ENCODE data around the gene KBTBD4. TPM values are rescaled to one million over a fixed set of nuclear protein-coding genes. Genes with fewer than 3 reads are reported as not detected.

The KBTBD4 gene
- total RNA-seq, 1 experiment from 2014 or later: 13.2 TPM

- Histone ChIP-seq H2AFZ (ENCODE audit: low read depth, low read length, poor library complexity, severe bottlenecking) (no peak overlapping the region), H3K4me2 (ENCODE audit: low read length) (no peak overlapping the region), H3K9ac (ENCODE audit: low read length) (no peak overlapping the region), H3K27ac (ENCODE audit: low read depth, low read length) (no peak overlapping the region), H3K9me3 (ENCODE audit: control insufficient read depth in 1 of 2, insufficient read depth in 1 of 2, low read depth in 1 of 2, low read length in 2 of 2) (no peaks in the 10 kb centered on the region), H3K36me3 (ENCODE audit: control insufficient read depth in 1 of 2, insufficient read depth in 2 of 2, low read length in 2 of 2) (no peaks in the 10 kb centered on the region), H3K4me3 (replicated peaks in 1 of 2; ENCODE audit: low read depth in 1 of 2, low read length in 2 of 2) (no peak overlapping the region), H4K20me1 (ENCODE audit: insufficient read depth) (no peaks in the 10 kb centered on the region), H3K79me2 (ENCODE audit: insufficient read depth, low read length) (no peaks in the 10 kb centered on the region), H3K27me3 (ENCODE audit: insufficient read depth, low read length) (peaks cover 6% of the 10 kb centered on the region; the same call in 1 of the 2 replicates), H3K4me1 (ENCODE audit: control insufficient read depth in 1 of 2, insufficient read depth in 2 of 2, low read length in 2 of 2) (no peaks in the 10 kb centered on the region), H3K9me2 (ENCODE audit: insufficient read depth) (no peaks in the 10 kb centered on the region)
- BruUV-seq (replicated peaks): no TSS peak
- ChIA-PET CTCF (no interaction called here), POLR2A (interaction anchor here (0.6 kb wide), 1 partner anchor 339 kb away, joined by 3 read pairs; no protein-coding TSS in a partner anchor), RAD21 (ENCODE audit: low non-redundant PET in 1 of 2, low total read pairs in 2 of 2, uncharacterized antibody in 2 of 2, unreplicated experiment in 2 of 2) (no interaction called here)
- ATAC-seq (no peak), DNase-seq (ENCODE audit: low read depth, low spot score) (no peak)
- TF ChIP-seq, protein P1, sequence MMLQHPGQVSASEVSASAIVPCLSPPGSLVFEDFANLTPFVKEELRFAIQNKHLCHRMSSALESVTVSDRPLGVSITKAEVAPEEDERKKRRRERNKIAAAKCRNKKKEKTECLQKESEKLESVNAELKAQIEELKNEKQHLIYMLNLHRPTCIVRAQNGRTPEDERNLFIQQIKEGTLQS (IDR thresholded peaks at IDR 0.05): no peak
- TF ChIP-seq MAX (IDR thresholded peaks at IDR 0.05): no peak
- TF ChIP-seq ZFX (IDR thresholded peaks at IDR 0.05): no peak
- no peak for TF ChIP-seq EGR1 (IDR thresholded peaks at IDR 0.05; ENCODE audit: low read depth)
- TF ChIP-seq SRF (IDR thresholded peaks at IDR 0.05; ENCODE audit: low read depth): no peak
- TF ChIP-seq TCF7L2 (IDR thresholded peaks at IDR 0.05; ENCODE audit: borderline replicate concordance, extremely low read depth, insufficient read depth, insufficient read length): no peak
- no peak for TF ChIP-seq POLR2A (IDR thresholded peaks at IDR 0.05; ENCODE audit: borderline replicate concordance, extremely low read depth, insufficient read depth, insufficient read length)
- TF ChIP-seq YY1 (IDR thresholded peaks at IDR 0.05; ENCODE audit: extremely low read depth, insufficient replicate concordance, low read depth, low read length): no peak
- TF ChIP-seq EZH2 (IDR thresholded peaks at IDR 0.05): no peak
- no peak for TF ChIP-seq POLR2AphosphoS5 (IDR thresholded peaks at IDR 0.05; ENCODE audit: low read depth, low read length)
- TF ChIP-seq, protein P2, sequence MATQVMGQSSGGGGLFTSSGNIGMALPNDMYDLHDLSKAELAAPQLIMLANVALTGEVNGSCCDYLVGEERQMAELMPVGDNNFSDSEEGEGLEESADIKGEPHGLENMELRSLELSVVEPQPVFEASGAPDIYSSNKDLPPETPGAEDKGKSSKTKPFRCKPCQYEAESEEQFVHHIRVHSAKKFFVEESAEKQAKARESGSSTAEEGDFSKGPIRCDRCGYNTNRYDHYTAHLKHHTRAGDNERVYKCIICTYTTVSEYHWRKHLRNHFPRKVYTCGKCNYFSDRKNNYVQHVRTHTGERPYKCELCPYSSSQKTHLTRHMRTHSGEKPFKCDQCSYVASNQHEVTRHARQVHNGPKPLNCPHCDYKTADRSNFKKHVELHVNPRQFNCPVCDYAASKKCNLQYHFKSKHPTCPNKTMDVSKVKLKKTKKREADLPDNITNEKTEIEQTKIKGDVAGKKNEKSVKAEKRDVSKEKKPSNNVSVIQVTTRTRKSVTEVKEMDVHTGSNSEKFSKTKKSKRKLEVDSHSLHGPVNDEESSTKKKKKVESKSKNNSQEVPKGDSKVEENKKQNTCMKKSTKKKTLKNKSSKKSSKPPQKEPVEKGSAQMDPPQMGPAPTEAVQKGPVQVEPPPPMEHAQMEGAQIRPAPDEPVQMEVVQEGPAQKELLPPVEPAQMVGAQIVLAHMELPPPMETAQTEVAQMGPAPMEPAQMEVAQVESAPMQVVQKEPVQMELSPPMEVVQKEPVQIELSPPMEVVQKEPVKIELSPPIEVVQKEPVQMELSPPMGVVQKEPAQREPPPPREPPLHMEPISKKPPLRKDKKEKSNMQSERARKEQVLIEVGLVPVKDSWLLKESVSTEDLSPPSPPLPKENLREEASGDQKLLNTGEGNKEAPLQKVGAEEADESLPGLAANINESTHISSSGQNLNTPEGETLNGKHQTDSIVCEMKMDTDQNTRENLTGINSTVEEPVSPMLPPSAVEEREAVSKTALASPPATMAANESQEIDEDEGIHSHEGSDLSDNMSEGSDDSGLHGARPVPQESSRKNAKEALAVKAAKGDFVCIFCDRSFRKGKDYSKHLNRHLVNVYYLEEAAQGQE (IDR thresholded peaks at IDR 0.05; ENCODE audit: low read depth): no peak
- TF ChIP-seq ELF1 (IDR thresholded peaks at IDR 0.05; ENCODE audit: borderline replicate concordance, low read depth): no peak
- TF ChIP-seq SP1 (IDR thresholded peaks at IDR 0.05; ENCODE audit: low read depth): no peak
- no peak for TF ChIP-seq RAD21 (IDR thresholded peaks at IDR 0.05; ENCODE audit: low read depth)
- no peak for TF ChIP-seq FOSL1 (IDR thresholded peaks at IDR 0.05; ENCODE audit: low read depth)
- TF ChIP-seq SIN3A (IDR thresholded peaks at IDR 0.05; ENCODE audit: low read depth): no peak
- no peak for TF ChIP-seq ZNF274 (IDR thresholded peaks at IDR 0.05; ENCODE audit: low read depth, low read length)
- no peak for TF ChIP-seq JUND (IDR thresholded peaks at IDR 0.05)
- TF ChIP-seq EZH2phosphoT487 (IDR thresholded peaks at IDR 0.05; ENCODE audit: borderline replicate concordance): no peak
- intact Hi-C loops (cut with micrococcal nuclease): no loop called here
Observed at GRCh38 chr11:47591764-47592163, 13.0 kb upstream of the KBTBD4 start.

All from HCT116 (cell line).